HG03378 (cell line): Measurements from ENCODE around the gene PDLIM1.
"Not testable (repeated sequence)": the region's sequence is repeated elsewhere in the genome, so short reads cannot be mapped to it uniquely, and the experiment has no call there.

ENCODE experiments used
- ATAC-seq: cut with Tn5 transposase; IDR thresholded peaks from one replicate; pipeline ENCODE4 v1.9.1; 2021; ENCODE audit warnings: mild to moderate bottlenecking, moderate library complexity; ENCODE audit not compliant: unreplicated experiment

PDLIM1 gene

GRCh38 chr10:95243318-95243617, 47.5 kb downstream of the PDLIM1 start:
- no peak for ATAC-seq

GRCh38 chr10:95242581-95243317, 48.1 kb downstream of the PDLIM1 start:
- ATAC-seq: no peak

GRCh38 chr10:95241533-95241932, 49.3 kb downstream of the PDLIM1 start:
- ATAC-seq: no peak

GRCh38 chr10:95240811-95241210, 50.0 kb downstream of the PDLIM1 start:
- no peak for ATAC-seq

GRCh38 chr10:95240096-95240495, 50.7 kb downstream of the PDLIM1 start:
- ATAC-seq: not testable (repeated sequence)

- ATAC-seq: no peak
These were observed 53.2 kb downstream of the PDLIM1 start for GRCh38 chr10:95237376-95238170.

GRCh38 chr10:95236068-95236903, 54.5 kb downstream of the PDLIM1 start:
- ATAC-seq: peak; percentile 98

GRCh38 chr10:95235676-95236067, 55.1 kb downstream of the PDLIM1 start:
- no peak for ATAC-seq

GRCh38 chr10:95234951-95235350, 55.9 kb downstream of the PDLIM1 start:
- no peak for ATAC-seq

- no peak for ATAC-seq
These were observed 57.3 kb downstream of the PDLIM1 start for GRCh38 chr10:95233377-95234034.

- ATAC-seq: not testable (repeated sequence)
These were observed 59.9 kb downstream of the PDLIM1 start for GRCh38 chr10:95230677-95231586.

GRCh38 chr10:95229724-95230627, 60.8 kb downstream of the PDLIM1 start:
- ATAC-seq: no peak

- not testable (repeated sequence) for ATAC-seq
These were observed 61.7 kb downstream of the PDLIM1 start for GRCh38 chr10:95228934-95229723.

GRCh38 chr10:95225136-95225535, 65.7 kb downstream of the PDLIM1 start:
- ATAC-seq: no peak

GRCh38 chr10:95221124-95221523, 69.7 kb downstream of the PDLIM1 start:
- no peak for ATAC-seq

- no peak for ATAC-seq
These were observed 70.3 kb downstream of the PDLIM1 start for GRCh38 chr10:95220539-95220938.

- no peak for ATAC-seq
These were observed 73.3 kb downstream of the PDLIM1 start for GRCh38 chr10:95217476-95217875.

- ATAC-seq: peak; percentile 90
These were observed 76.0 kb downstream of the PDLIM1 start for GRCh38 chr10:95214793-95215192.
